GM23338 (cell line): ENCODE data around the gene COPZ1. TPM values are rescaled to one million over a fixed set of nuclear protein-coding genes. Genes with fewer than 3 reads are reported as not detected.

Source experiments
- ATAC-seq: fragments of 200-7000 bp; cut with Tn5 transposase; 3 replicates; pipeline ENCODE4 v1.9.1; 2020
- DNase-seq: peaks from one replicate; pipeline ENCODE4 v3.0.0-alpha.2; 2015; ENCODE audit warnings: low spot score
- H2AFZ ChIP-seq: fragments of 200-600 bp; sonication (generic); 2 replicates; pipeline ENCODE4 v1.8.0; 2016; ENCODE audit warnings: antibody characterized with exemption, mild to moderate bottlenecking, moderate library complexity
- H3F3A ChIP-seq: fragments of 200-600 bp; sonication (generic); replicated peaks from 2 replicates; pipeline ENCODE4 v1.8.0; 2017; ENCODE audit warnings: antibody characterized with exemption, mixed run types, low read depth
- H3K27ac ChIP-seq: fragments of 200-600 bp; sonication (generic); 2 replicates; pipeline ENCODE4 v1.6.1; 2016; ENCODE audit warnings: low read depth
- H3K27me3 ChIP-seq: fragments of 200-600 bp; sonication (generic); 2 replicates; pipeline ENCODE4 v1.8.0; 2016; ENCODE audit warnings: mild to moderate bottlenecking, mixed run types, moderate library complexity; ENCODE audit not compliant: insufficient read depth
- H3K36me3 ChIP-seq: fragments of 200-600 bp; sonication (generic); 2 replicates; pipeline ENCODE4 v1.8.0; 2016; ENCODE audit warnings: mild to moderate bottlenecking; ENCODE audit not compliant: insufficient read depth
- H3K4me1 ChIP-seq: fragments of 200-600 bp; sonication (generic); 2 replicates; pipeline ENCODE4 v1.8.0; 2016; ENCODE audit warnings: mild to moderate bottlenecking, moderate library complexity; ENCODE audit not compliant: insufficient read depth
- H3K4me2 ChIP-seq: fragments of 200-600 bp; sonication (generic); 2 replicates; pipeline ENCODE4 v1.7.1; 2017; ENCODE audit warnings: mixed run types
- H3K4me3 ChIP-seq: fragments of 200-600 bp; sonication (generic); 2 replicates; pipeline ENCODE4 v1.6.1; 2016; ENCODE audit warnings: mixed run types
- H3K79me2 ChIP-seq: fragments of 200-600 bp; sonication (generic); replicated peaks from 2 replicates; pipeline ENCODE4 v1.8.0; 2017; ENCODE audit warnings: mild to moderate bottlenecking; ENCODE audit not compliant: insufficient read depth
- H3K9me2 ChIP-seq: fragments of 200-600 bp; sonication (generic); 2 replicates; pipeline ENCODE4 v1.8.0; 2017; ENCODE audit not compliant: insufficient read depth
- H4K20me1 ChIP-seq: fragments of 200-600 bp; sonication (generic); replicated peaks from 2 replicates; pipeline ENCODE4 v1.8.0; 2017; ENCODE audit warnings: mild to moderate bottlenecking; ENCODE audit not compliant: insufficient read depth
- H3K27ac Mint-ChIP-seq: 2 replicates; pipeline ENCODE4 v1.8.0; 2020; ENCODE audit warnings: inconsistent platforms, mild to moderate bottlenecking, moderate library complexity, mixed read lengths
- H3K27me3 Mint-ChIP-seq: 3 replicates; pipeline ENCODE4 v1.8.0; 2022; ENCODE audit warnings: low read depth, mild to moderate bottlenecking, moderate library complexity, mixed read lengths, inconsistent platforms; ENCODE audit not compliant: insufficient read depth, poor library complexity
- H3K36me3 Mint-ChIP-seq: 3 replicates; pipeline ENCODE4 v1.8.0; 2021; ENCODE audit warnings: low read depth, mild to moderate bottlenecking, inconsistent platforms, moderate library complexity, mixed read lengths
- H3K4me1 Mint-ChIP-seq: 3 replicates; pipeline ENCODE4 v1.8.0; 2020; ENCODE audit warnings: mild to moderate bottlenecking, inconsistent platforms, mixed read lengths
- H3K4me3 Mint-ChIP-seq: 3 replicates; pipeline ENCODE4 v1.8.0; 2021; ENCODE audit warnings: moderate library complexity, mild to moderate bottlenecking, inconsistent platforms, mixed read lengths
- H3K9me3 Mint-ChIP-seq: 3 replicates; pipeline ENCODE4 v1.8.0; 2020; ENCODE audit warnings: moderate library complexity, mild to moderate bottlenecking, inconsistent platforms, mixed read lengths
- EZH2 ChIP-seq: fragments of 200-600 bp; sonication (generic); IDR thresholded peaks from one replicate; pipeline ENCODE4 v1.8.0; 2017; ENCODE audit warnings: antibody characterized with exemption, mild to moderate bottlenecking, low read depth; ENCODE audit not compliant: unreplicated experiment
- EZH2phosphoT487 ChIP-seq: fragments of 200-600 bp; sonication (generic); IDR thresholded peaks from one replicate; pipeline ENCODE4 v1.8.1; 2018; ENCODE audit warnings: antibody characterized with exemption; ENCODE audit not compliant: unreplicated experiment
- JUNB ChIP-seq: IDR thresholded peaks from one replicate; pipeline ENCODE4 v1.6.1; 2016; ENCODE audit warnings: antibody characterized with exemption; ENCODE audit not compliant: unreplicated experiment
- NANOG ChIP-seq: IDR thresholded peaks from 2 replicates; pipeline ENCODE4 v1.6.1; 2016; ENCODE audit warnings: antibody characterized with exemption, borderline replicate concordance
- STAT1 ChIP-seq: IDR thresholded peaks from one replicate; pipeline ENCODE4 v1.6.1; 2016; ENCODE audit warnings: antibody characterized with exemption; ENCODE audit not compliant: unreplicated experiment
- ZNF114 ChIP-seq: fragments of 250-450 bp; sonication (Bioruptor Pico); IDR thresholded peaks from 2 replicates; pipeline ENCODE4 v1.5.0; 2020; ENCODE audit warnings: mild to moderate bottlenecking, moderate library complexity
- polyA plus RNA-seq: library from polyadenylated mRNA; unstranded; fragments of >200 nt; fragmentation: Nextera tagmentation; extraction: Ambion mirVana; gene quantifications from 2 replicates; pipeline ENCODE4 v1.2.1, GENCODE V29; 2016
- total RNA-seq: library from RNA; depleted of rRNA; stranded (reverse); fragments of >200 nt; shearing (Covaris generic); gene quantifications from 2 replicates; pipeline ENCODE4 v1.2.3, GENCODE V29; 2014
- TF ChIP-seq, protein P1 (sequence below): fragments of 250-450 bp; sonication (Bioruptor Pico); IDR thresholded peaks from 2 replicates; pipeline ENCODE4 v1.5.0; 2020; ENCODE audit warnings: mild to moderate bottlenecking, moderate library complexity
- TF ChIP-seq, protein P2 (sequence below): IDR thresholded peaks from 2 replicates; pipeline ENCODE4 v1.6.1; 2016; ENCODE audit warnings: antibody characterized with exemption
- TF ChIP-seq, protein P3 (sequence below): IDR thresholded peaks from one replicate; pipeline ENCODE4 v1.6.1; 2018; ENCODE audit warnings: antibody characterized with exemption; ENCODE audit not compliant: unreplicated experiment
- TF ChIP-seq, protein P4 (sequence below), 2 experiments: fragments of 200-600 bp in 1 of 2; sonication (generic) in 1 of 2; conservative IDR thresholded peaks; 2 replicates each; pipeline versions ENCODE4 v1.5.1 to v1.6.1; 2016 to 2017; ENCODE audit warnings: antibody characterized with exemption in 2 of 2, low read depth in 2 of 2, mild to moderate bottlenecking in 2 of 2, moderate library complexity in 1 of 2

COPZ1 gene
- total and polyA plus RNA-seq, 2 experiments from 2014 or later, result 79.9 to 91.2 TPM

DNA sequence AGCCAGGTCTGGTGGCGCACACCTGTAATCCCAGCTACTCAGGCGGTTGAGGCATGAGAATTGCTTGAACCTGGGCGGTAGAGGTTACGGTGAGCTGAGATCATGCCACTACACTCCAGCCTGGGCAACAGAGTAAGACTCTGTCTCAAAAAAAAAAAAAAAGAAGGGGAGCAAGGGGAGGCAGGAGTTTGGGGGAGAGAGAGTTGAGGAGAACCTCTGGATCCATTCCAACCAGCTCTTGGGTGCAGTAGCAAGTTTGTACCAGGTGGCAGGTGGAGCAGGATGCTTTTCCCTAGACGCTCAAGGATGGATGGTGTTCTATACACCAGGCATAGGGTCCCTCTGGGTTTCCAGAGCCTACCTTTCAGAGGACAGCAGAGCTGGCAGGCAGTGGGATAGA lies 26.0 kb upstream of the COPZ1 start (continued):
- TF ChIP-seq, protein P1, sequence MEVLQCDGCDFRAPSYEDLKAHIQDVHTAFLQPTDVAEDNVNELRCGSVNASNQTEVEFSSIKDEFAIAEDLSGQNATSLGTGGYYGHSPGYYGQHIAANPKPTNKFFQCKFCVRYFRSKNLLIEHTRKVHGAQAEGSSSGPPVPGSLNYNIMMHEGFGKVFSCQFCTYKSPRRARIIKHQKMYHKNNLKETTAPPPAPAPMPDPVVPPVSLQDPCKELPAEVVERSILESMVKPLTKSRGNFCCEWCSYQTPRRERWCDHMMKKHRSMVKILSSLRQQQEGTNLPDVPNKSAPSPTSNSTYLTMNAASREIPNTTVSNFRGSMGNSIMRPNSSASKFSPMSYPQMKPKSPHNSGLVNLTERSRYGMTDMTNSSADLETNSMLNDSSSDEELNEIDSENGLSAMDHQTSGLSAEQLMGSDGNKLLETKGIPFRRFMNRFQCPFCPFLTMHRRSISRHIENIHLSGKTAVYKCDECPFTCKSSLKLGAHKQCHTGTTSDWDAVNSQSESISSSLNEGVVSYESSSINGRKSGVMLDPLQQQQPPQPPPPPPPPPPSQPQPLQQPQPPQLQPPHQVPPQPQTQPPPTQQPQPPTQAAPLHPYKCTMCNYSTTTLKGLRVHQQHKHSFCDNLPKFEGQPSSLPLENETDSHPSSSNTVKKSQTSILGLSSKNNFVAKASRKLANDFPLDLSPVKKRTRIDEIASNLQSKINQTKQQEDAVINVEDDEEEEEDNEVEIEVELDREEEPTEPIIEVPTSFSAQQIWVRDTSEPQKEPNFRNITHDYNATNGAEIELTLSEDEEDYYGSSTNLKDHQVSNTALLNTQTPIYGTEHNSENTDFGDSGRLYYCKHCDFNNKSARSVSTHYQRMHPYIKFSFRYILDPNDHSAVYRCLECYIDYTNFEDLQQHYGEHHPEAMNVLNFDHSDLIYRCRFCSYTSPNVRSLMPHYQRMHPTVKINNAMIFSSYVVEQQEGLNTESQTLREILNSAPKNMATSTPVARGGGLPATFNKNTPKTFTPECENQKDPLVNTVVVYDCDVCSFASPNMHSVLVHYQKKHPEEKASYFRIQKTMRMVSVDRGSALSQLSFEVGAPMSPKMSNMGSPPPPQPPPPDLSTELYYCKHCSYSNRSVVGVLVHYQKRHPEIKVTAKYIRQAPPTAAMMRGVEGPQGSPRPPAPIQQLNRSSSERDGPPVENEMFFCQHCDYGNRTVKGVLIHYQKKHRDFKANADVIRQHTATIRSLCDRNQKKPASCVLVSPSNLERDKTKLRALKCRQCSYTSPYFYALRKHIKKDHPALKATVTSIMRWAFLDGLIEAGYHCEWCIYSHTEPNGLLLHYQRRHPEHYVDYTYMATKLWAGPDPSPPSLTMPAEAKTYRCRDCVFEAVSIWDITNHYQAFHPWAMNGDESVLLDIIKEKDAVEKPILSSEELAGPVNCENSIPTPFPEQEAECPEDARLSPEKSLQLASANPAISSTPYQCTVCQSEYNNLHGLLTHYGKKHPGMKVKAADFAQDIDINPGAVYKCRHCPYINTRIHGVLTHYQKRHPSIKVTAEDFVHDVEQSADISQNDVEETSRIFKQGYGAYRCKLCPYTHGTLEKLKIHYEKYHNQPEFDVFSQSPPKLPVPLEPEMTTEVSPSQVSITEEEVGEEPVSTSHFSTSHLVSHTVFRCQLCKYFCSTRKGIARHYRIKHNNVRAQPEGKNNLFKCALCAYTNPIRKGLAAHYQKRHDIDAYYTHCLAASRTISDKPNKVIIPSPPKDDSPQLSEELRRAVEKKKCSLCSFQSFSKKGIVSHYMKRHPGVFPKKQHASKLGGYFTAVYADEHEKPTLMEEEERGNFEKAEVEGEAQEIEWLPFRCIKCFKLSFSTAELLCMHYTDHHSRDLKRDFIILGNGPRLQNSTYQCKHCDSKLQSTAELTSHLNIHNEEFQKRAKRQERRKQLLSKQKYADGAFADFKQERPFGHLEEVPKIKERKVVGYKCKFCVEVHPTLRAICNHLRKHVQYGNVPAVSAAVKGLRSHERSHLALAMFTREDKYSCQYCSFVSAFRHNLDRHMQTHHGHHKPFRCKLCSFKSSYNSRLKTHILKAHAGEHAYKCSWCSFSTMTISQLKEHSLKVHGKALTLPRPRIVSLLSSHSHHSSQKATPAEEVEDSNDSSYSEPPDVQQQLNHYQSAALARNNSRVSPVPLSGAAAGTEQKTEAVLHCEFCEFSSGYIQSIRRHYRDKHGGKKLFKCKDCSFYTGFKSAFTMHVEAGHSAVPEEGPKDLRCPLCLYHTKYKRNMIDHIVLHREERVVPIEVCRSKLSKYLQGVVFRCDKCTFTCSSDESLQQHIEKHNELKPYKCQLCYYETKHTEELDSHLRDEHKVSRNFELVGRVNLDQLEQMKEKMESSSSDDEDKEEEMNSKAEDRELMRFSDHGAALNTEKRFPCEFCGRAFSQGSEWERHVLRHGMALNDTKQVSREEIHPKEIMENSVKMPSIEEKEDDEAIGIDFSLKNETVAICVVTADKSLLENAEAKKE (CRISPR knock-in tag), result no peak
- TF ChIP-seq, protein P2, sequence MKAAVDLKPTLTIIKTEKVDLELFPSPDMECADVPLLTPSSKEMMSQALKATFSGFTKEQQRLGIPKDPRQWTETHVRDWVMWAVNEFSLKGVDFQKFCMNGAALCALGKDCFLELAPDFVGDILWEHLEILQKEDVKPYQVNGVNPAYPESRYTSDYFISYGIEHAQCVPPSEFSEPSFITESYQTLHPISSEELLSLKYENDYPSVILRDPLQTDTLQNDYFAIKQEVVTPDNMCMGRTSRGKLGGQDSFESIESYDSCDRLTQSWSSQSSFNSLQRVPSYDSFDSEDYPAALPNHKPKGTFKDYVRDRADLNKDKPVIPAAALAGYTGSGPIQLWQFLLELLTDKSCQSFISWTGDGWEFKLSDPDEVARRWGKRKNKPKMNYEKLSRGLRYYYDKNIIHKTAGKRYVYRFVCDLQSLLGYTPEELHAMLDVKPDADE, result no peak
- no peak for TF ChIP-seq EZH2phosphoT487

DNA sequence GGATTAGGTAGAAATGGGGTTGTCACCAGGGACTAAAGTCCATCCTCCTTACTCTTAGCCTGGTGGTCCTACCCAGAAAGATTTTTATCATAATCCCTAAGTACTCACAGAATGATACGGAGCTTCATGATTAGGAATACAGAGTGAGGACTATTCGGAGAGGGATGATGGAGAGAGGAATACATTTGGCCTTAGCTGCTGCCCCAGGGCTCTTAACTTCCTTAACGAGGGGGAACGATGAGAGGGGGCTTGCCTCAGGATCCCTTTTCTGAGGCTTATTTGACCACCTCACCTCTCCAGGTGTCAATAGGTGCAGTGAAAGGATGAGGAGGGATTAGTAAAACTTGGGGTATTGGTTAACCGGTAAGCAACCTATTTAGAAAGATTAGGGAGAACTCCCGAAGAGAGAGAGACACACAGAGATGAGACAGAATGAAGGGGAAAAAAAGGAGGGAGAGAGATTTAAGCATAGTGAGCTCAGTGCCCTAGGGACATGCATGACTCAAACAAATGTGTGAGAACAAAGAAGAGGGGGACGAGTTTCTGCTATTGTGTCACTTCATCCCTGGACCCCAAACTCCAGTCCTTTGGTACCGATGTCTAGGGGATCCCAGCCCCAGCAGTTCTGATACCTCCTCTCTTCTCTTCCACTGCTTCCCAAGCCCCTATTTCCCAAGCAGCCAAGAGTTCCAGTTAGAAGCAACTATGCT lies 25.3 kb upstream of the COPZ1 start:
- DNase-seq (no peak), ATAC-seq (no peak)
- Mint-ChIP-seq H3K4me3 (peak overlapping the region; percentile 70), H3K9me3 (no peaks in the 10 kb centered on the region), H3K4me1 (peaks cover 49% of the 10 kb centered on the region), H3K36me3 (no peaks in the 10 kb centered on the region; the same call in 2 of the 3 replicates), H3K27ac (no peak overlapping the region), H3K27me3 (peaks cover 17% of the 10 kb centered on the region)
- Histone ChIP-seq H3K79me2 (no peaks in the 10 kb centered on the region), H4K20me1 (no peaks in the 10 kb centered on the region), H3K9me2 (no peaks in the 10 kb centered on the region), H3K4me3 (peak overlapping the region; percentile 71), H3K36me3 (no peaks in the 10 kb centered on the region), H3F3A (peaks cover 12% of the 10 kb centered on the region), H3K27me3 (peaks cover 15% of the 10 kb centered on the region), H2AFZ (peak overlapping the region; percentile 96; the same call in 1 of the 2 replicates), H3K27ac (no peak overlapping the region), H3K4me2 (peak overlapping the region; percentile 99), H3K4me1 (peaks cover 45% of the 10 kb centered on the region)
- TF ChIP-seq, protein P3, sequence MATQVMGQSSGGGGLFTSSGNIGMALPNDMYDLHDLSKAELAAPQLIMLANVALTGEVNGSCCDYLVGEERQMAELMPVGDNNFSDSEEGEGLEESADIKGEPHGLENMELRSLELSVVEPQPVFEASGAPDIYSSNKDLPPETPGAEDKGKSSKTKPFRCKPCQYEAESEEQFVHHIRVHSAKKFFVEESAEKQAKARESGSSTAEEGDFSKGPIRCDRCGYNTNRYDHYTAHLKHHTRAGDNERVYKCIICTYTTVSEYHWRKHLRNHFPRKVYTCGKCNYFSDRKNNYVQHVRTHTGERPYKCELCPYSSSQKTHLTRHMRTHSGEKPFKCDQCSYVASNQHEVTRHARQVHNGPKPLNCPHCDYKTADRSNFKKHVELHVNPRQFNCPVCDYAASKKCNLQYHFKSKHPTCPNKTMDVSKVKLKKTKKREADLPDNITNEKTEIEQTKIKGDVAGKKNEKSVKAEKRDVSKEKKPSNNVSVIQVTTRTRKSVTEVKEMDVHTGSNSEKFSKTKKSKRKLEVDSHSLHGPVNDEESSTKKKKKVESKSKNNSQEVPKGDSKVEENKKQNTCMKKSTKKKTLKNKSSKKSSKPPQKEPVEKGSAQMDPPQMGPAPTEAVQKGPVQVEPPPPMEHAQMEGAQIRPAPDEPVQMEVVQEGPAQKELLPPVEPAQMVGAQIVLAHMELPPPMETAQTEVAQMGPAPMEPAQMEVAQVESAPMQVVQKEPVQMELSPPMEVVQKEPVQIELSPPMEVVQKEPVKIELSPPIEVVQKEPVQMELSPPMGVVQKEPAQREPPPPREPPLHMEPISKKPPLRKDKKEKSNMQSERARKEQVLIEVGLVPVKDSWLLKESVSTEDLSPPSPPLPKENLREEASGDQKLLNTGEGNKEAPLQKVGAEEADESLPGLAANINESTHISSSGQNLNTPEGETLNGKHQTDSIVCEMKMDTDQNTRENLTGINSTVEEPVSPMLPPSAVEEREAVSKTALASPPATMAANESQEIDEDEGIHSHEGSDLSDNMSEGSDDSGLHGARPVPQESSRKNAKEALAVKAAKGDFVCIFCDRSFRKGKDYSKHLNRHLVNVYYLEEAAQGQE, result no peak
- no peak for TF ChIP-seq EZH2
- no peak for TF ChIP-seq ZNF114
- TF ChIP-seq JUNB, result no peak
- no peak for TF ChIP-seq NANOG
- TF ChIP-seq, protein P4, sequence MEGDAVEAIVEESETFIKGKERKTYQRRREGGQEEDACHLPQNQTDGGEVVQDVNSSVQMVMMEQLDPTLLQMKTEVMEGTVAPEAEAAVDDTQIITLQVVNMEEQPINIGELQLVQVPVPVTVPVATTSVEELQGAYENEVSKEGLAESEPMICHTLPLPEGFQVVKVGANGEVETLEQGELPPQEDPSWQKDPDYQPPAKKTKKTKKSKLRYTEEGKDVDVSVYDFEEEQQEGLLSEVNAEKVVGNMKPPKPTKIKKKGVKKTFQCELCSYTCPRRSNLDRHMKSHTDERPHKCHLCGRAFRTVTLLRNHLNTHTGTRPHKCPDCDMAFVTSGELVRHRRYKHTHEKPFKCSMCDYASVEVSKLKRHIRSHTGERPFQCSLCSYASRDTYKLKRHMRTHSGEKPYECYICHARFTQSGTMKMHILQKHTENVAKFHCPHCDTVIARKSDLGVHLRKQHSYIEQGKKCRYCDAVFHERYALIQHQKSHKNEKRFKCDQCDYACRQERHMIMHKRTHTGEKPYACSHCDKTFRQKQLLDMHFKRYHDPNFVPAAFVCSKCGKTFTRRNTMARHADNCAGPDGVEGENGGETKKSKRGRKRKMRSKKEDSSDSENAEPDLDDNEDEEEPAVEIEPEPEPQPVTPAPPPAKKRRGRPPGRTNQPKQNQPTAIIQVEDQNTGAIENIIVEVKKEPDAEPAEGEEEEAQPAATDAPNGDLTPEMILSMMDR (conservative IDR thresholded peaks at IDR 0.05; ENCODE audit: low read depth in 2 of 2), result no peak
- TF ChIP-seq, protein P2, result no peak
- TF ChIP-seq STAT1, result no peak
- no peak for TF ChIP-seq EZH2phosphoT487
